ENCODE results near the gene GMNN. TPM values are rescaled to one million over a fixed set of nuclear protein-coding genes. Genes with fewer than 3 reads are reported as not detected.
A peak's percentile ranks its signal among the peaks of the same experiment; 100 is the strongest.

GMNN gene
- total and polyA plus RNA-seq, 2 experiments from 2014 or later: 88.2 to 202 TPM

- no peak for TF ChIP-seq STAT1 (IDR thresholded peaks at IDR 0.05; ENCODE audit: unreplicated experiment)
- no peak for TF ChIP-seq CTCF (conservative IDR thresholded peaks at IDR 0.05; ENCODE audit: low read depth in 2 of 2)
- TF ChIP-seq JUNB (IDR thresholded peaks at IDR 0.05; ENCODE audit: unreplicated experiment): no peak
- TF ChIP-seq, protein P1, sequence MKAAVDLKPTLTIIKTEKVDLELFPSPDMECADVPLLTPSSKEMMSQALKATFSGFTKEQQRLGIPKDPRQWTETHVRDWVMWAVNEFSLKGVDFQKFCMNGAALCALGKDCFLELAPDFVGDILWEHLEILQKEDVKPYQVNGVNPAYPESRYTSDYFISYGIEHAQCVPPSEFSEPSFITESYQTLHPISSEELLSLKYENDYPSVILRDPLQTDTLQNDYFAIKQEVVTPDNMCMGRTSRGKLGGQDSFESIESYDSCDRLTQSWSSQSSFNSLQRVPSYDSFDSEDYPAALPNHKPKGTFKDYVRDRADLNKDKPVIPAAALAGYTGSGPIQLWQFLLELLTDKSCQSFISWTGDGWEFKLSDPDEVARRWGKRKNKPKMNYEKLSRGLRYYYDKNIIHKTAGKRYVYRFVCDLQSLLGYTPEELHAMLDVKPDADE (IDR thresholded peaks at IDR 0.05): no peak
Measured at GRCh38 chr6:24809728-24810127, 35.0 kb downstream of the GMNN start (continued).

DNA sequence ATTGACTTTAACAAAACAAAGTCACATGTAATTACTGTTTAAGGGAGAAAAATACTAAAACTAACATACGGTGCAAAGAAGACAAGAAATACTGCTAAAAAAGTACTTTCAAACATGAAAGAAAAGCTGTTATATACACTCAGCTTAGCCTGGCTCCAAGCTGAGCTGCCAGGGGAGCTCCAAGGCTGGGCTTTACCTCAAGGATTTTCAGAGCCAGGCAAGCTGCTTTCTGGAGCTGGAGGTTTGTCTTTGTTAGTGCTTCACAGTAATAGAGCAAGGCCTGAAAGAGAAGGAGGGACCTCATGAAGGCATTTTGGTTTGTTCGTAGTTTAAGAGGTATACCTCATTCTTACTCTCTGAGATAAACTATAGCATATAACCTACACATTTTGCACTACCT, 43.6 kb downstream of the GMNN start:
- H3K27ac ChIP-seq (ENCODE audit: low read depth): peak overlapping the region; percentile 12; the same call in 1 of the 2 replicates
- no peaks in the 10 kb centered on the region; the same call in 1 of the 2 replicates for H3K4me1 ChIP-seq (ENCODE audit: insufficient read depth)
- H3K36me3 Mint-ChIP-seq (ENCODE audit: low read depth): no peaks in the 10 kb centered on the region; the same call in 2 of the 3 replicates
- H3K27me3 ChIP-seq (ENCODE audit: insufficient read depth): no peaks in the 10 kb centered on the region
- TF ChIP-seq, protein P1 (IDR thresholded peaks at IDR 0.05): no peak
- no peak for TF ChIP-seq STAT1 (IDR thresholded peaks at IDR 0.05; ENCODE audit: unreplicated experiment)
- TF ChIP-seq CTCF (conservative IDR thresholded peaks at IDR 0.05; ENCODE audit: low read depth in 2 of 2): no peak
- no peak for TF ChIP-seq CREB1 (CRISPR knock-in tag; IDR thresholded peaks at IDR 0.05; ENCODE audit: low read depth)
- TF ChIP-seq, protein P2, sequence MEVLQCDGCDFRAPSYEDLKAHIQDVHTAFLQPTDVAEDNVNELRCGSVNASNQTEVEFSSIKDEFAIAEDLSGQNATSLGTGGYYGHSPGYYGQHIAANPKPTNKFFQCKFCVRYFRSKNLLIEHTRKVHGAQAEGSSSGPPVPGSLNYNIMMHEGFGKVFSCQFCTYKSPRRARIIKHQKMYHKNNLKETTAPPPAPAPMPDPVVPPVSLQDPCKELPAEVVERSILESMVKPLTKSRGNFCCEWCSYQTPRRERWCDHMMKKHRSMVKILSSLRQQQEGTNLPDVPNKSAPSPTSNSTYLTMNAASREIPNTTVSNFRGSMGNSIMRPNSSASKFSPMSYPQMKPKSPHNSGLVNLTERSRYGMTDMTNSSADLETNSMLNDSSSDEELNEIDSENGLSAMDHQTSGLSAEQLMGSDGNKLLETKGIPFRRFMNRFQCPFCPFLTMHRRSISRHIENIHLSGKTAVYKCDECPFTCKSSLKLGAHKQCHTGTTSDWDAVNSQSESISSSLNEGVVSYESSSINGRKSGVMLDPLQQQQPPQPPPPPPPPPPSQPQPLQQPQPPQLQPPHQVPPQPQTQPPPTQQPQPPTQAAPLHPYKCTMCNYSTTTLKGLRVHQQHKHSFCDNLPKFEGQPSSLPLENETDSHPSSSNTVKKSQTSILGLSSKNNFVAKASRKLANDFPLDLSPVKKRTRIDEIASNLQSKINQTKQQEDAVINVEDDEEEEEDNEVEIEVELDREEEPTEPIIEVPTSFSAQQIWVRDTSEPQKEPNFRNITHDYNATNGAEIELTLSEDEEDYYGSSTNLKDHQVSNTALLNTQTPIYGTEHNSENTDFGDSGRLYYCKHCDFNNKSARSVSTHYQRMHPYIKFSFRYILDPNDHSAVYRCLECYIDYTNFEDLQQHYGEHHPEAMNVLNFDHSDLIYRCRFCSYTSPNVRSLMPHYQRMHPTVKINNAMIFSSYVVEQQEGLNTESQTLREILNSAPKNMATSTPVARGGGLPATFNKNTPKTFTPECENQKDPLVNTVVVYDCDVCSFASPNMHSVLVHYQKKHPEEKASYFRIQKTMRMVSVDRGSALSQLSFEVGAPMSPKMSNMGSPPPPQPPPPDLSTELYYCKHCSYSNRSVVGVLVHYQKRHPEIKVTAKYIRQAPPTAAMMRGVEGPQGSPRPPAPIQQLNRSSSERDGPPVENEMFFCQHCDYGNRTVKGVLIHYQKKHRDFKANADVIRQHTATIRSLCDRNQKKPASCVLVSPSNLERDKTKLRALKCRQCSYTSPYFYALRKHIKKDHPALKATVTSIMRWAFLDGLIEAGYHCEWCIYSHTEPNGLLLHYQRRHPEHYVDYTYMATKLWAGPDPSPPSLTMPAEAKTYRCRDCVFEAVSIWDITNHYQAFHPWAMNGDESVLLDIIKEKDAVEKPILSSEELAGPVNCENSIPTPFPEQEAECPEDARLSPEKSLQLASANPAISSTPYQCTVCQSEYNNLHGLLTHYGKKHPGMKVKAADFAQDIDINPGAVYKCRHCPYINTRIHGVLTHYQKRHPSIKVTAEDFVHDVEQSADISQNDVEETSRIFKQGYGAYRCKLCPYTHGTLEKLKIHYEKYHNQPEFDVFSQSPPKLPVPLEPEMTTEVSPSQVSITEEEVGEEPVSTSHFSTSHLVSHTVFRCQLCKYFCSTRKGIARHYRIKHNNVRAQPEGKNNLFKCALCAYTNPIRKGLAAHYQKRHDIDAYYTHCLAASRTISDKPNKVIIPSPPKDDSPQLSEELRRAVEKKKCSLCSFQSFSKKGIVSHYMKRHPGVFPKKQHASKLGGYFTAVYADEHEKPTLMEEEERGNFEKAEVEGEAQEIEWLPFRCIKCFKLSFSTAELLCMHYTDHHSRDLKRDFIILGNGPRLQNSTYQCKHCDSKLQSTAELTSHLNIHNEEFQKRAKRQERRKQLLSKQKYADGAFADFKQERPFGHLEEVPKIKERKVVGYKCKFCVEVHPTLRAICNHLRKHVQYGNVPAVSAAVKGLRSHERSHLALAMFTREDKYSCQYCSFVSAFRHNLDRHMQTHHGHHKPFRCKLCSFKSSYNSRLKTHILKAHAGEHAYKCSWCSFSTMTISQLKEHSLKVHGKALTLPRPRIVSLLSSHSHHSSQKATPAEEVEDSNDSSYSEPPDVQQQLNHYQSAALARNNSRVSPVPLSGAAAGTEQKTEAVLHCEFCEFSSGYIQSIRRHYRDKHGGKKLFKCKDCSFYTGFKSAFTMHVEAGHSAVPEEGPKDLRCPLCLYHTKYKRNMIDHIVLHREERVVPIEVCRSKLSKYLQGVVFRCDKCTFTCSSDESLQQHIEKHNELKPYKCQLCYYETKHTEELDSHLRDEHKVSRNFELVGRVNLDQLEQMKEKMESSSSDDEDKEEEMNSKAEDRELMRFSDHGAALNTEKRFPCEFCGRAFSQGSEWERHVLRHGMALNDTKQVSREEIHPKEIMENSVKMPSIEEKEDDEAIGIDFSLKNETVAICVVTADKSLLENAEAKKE (CRISPR knock-in tag; IDR thresholded peaks at IDR 0.05): no peak
- no peak for TF ChIP-seq NANOG (IDR thresholded peaks at IDR 0.05; ENCODE audit: borderline replicate concordance)
- TF ChIP-seq ZNF331 (CRISPR knock-in tag; IDR thresholded peaks at IDR 0.05; ENCODE audit: low read depth): no peak
- no peaks in the 10 kb centered on the region for H3K9me3 Mint-ChIP-seq
- peaks cover 5% of the 10 kb centered on the region; the same call in 1 of the 2 replicates for H3K36me3 ChIP-seq (ENCODE audit: insufficient read depth)
- no peaks in the 10 kb centered on the region for H3F3A ChIP-seq (replicated peaks; ENCODE audit: low read depth)
- DNase-seq (ENCODE audit: low spot score) (no peak), ATAC-seq (peak; percentile 73)
- no peaks in the 10 kb centered on the region for H4K20me1 ChIP-seq (replicated peaks; ENCODE audit: insufficient read depth)
- H2AFZ ChIP-seq: no peak overlapping the region
- H3K4me3 ChIP-seq: no peak overlapping the region
- H3K4me3 Mint-ChIP-seq: no peak overlapping the region
- no peak overlapping the region for H3K4me2 ChIP-seq
- H3K27me3 Mint-ChIP-seq (ENCODE audit: insufficient read depth, low read depth, poor library complexity): no peaks in the 10 kb centered on the region
- no peaks in the 10 kb centered on the region for H3K9me2 ChIP-seq (ENCODE audit: insufficient read depth)
- H3K27ac Mint-ChIP-seq: no peak overlapping the region
- H3K4me1 Mint-ChIP-seq: no peaks in the 10 kb centered on the region; the same call in 2 of the 3 replicates
- no peaks in the 10 kb centered on the region for H3K79me2 ChIP-seq (replicated peaks; ENCODE audit: insufficient read depth)
